Fibroblast of the aortic adventitia (primary cell): ENCODE data around the gene MNS1. TPM values are rescaled to one million over a fixed set of nuclear protein-coding genes. Genes with fewer than 3 reads are reported as not detected.

ENCODE experiments used
- DNase-seq: peaks from one replicate; pipeline ENCODE4 v3.0.0-alpha.2; 2010; ENCODE audit warnings: low read depth
- H3K4me3 ChIP-seq: 2 replicates; pipeline ENCODE4 v1.5.1; 2011; ENCODE audit warnings: low read depth, mild to moderate bottlenecking, control low read depth, low read length, moderate library complexity
- CTCF ChIP-seq: IDR thresholded peaks from 2 replicates; pipeline ENCODE4 v1.5.1; 2011; ENCODE audit warnings: mild to moderate bottlenecking, low read length, control low read depth, inconsistent platforms; ENCODE audit not compliant: insufficient read depth
- total RNA-seq: library from RNA; depleted of rRNA; stranded (reverse); fragments of >200 nt; gene quantifications from 2 replicates; pipeline ENCODE4 v1.2.3, GENCODE V29; 2012; ENCODE audit warnings: low replicate concordance

Gene MNS1
- total RNA-seq, 1 donor, result 7.0 TPM

GRCh38 chr15:56393277-56393676 lies 71.7 kb downstream of the MNS1 start:
- TF ChIP-seq CTCF, result no peak
- no peak for DNase-seq
- H3K4me3 ChIP-seq, result no peak overlapping the region

- DNase-seq, result no peak
- no peak overlapping the region for H3K4me3 ChIP-seq
- no peak for TF ChIP-seq CTCF
These were observed 74.1 kb downstream of the MNS1 start for GRCh38 chr15:56390739-56391267.

GRCh38 chr15:56385908-56386307 lies 79.0 kb downstream of the MNS1 start:
- TF ChIP-seq CTCF, result no peak
- no peak for DNase-seq
- H3K4me3 ChIP-seq, result no peak overlapping the region

- DNase-seq, result no peak
- H3K4me3 ChIP-seq, result no peak overlapping the region
- TF ChIP-seq CTCF, result no peak
These were observed 81.9 kb downstream of the MNS1 start for GRCh38 chr15:56383010-56383409.

Other genes starting within 250 kb of the MNS1 start
- gene RFX7, start 221.3 kb downstream of the MNS1 start, total RNA-seq, result 4.1 and 9.5 TPM in 2 replicates
- 8.3 and 12.5 TPM in 2 replicates for gene TEX9, start 99.7 kb downstream of the MNS1 start, total RNA-seq